Retina (tissue), 1 donor: ENCODE data around the gene ANXA3.
"Not testable (repeated sequence)": the region's sequence is repeated elsewhere in the genome, so short reads cannot be mapped to it uniquely, and the experiment has no call there.

Source experiments
- DNase-seq: peaks from one replicate; pipeline ENCODE4 v3.0.0-alpha.2; 2016

Gene ANXA3

GRCh38 chr4:78578674-78579425, 27.3 kb downstream of the ANXA3 start:
- DNase-seq: no peak

GRCh38 chr4:78581618-78582017, 30.0 kb downstream of the ANXA3 start:
- DNase-seq: no peak

GRCh38 chr4:78584863-78585547, 33.4 kb downstream of the ANXA3 start:
- no peak for DNase-seq

GRCh38 chr4:78585633-78586032, 34.1 kb downstream of the ANXA3 start:
- DNase-seq: no peak

GRCh38 chr4:78588894-78589545, 37.5 kb downstream of the ANXA3 start:
- no peak for DNase-seq

- DNase-seq: no peak
These were observed 39.8 kb downstream of the ANXA3 start for GRCh38 chr4:78591404-78591803.

- no peak for DNase-seq
These were observed 40.7 kb downstream of the ANXA3 start for GRCh38 chr4:78592088-78592783.

GRCh38 chr4:78596111-78596742, 44.7 kb downstream of the ANXA3 start:
- no peak for DNase-seq

- DNase-seq: not testable (repeated sequence)
These were observed 46.9 kb downstream of the ANXA3 start for GRCh38 chr4:78598431-78598830.

- DNase-seq: no peak
These were observed 47.6 kb downstream of the ANXA3 start for GRCh38 chr4:78599147-78599546.

GRCh38 chr4:78599931-78600375, 48.4 kb downstream of the ANXA3 start:
- no peak for DNase-seq

- no peak for DNase-seq
These were observed 49.4 kb downstream of the ANXA3 start for GRCh38 chr4:78601013-78601412.

GRCh38 chr4:78602334-78602733, 50.8 kb downstream of the ANXA3 start:
- no peak for DNase-seq

- no peak for DNase-seq
These were observed 51.8 kb downstream of the ANXA3 start for GRCh38 chr4:78603384-78603783.

GRCh38 chr4:78604988-78605387, 53.4 kb downstream of the ANXA3 start:
- DNase-seq: no peak

GRCh38 chr4:78606035-78606434, 54.5 kb downstream of the ANXA3 start:
- no peak for DNase-seq

- DNase-seq: no peak
These were observed 55.0 kb downstream of the ANXA3 start for GRCh38 chr4:78606530-78607095.

GRCh38 chr4:78608684-78609083, 57.1 kb downstream of the ANXA3 start:
- DNase-seq: no peak

- DNase-seq: no peak
These were observed 58.0 kb downstream of the ANXA3 start for GRCh38 chr4:78609580-78609979.

- DNase-seq: no peak
These were observed 59.1 kb downstream of the ANXA3 start for GRCh38 chr4:78610546-78611214.

GRCh38 chr4:78611215-78611558, 59.6 kb downstream of the ANXA3 start:
- DNase-seq: no peak
